GM11168 (cell line): ENCODE results near the gene MYLK.
"Not testable (repeated sequence)": the region's sequence is repeated elsewhere in the genome, so short reads cannot be mapped to it uniquely, and the experiment has no call there.

Source experiments
- in situ Hi-C: fragments of 300-500 bp; cut with MboI; formaldehyde crosslinking; loops from one replicate; pipeline ENCODE4 v1.12.0; 2022; ENCODE audit warnings: low sequenced_read_pairs; ENCODE audit not compliant: unreplicated experiment

MYLK gene

GRCh38 chr3:123758081-123758564, 126.0 kb downstream of the MYLK start:
- in situ Hi-C loops: no loop called here

GRCh38 chr3:123757281-123757940, 126.7 kb downstream of the MYLK start:
- in situ Hi-C loops: no loop called here

GRCh38 chr3:123755501-123755900, 128.6 kb downstream of the MYLK start:
- in situ Hi-C loops: no loop called here

GRCh38 chr3:123755085-123755484, 129.0 kb downstream of the MYLK start:
- in situ Hi-C loops: no loop called here

GRCh38 chr3:123753286-123753685, 130.8 kb downstream of the MYLK start:
- in situ Hi-C loops: no loop called here

GRCh38 chr3:123752228-123752627, 131.9 kb downstream of the MYLK start:
- in situ Hi-C loops: no loop called here

- in situ Hi-C loops: no loop called here
These were observed 132.7 kb downstream of the MYLK start for GRCh38 chr3:123751433-123751832.

- in situ Hi-C loops: no loop called here
These were observed 133.3 kb downstream of the MYLK start for GRCh38 chr3:123750659-123751420.

GRCh38 chr3:123750209-123750608, 133.9 kb downstream of the MYLK start:
- in situ Hi-C loops: no loop called here

GRCh38 chr3:123749711-123750110, 134.4 kb downstream of the MYLK start:
- in situ Hi-C loops: no loop called here

GRCh38 chr3:123745184-123745855, 138.8 kb downstream of the MYLK start:
- in situ Hi-C loops: no loop called here

- in situ Hi-C loops: no loop called here
These were observed 140.1 kb downstream of the MYLK start for GRCh38 chr3:123744064-123744463.

GRCh38 chr3:123743121-123743520, 141.0 kb downstream of the MYLK start:
- in situ Hi-C loops: no loop called here

GRCh38 chr3:123741041-123741511, 143.1 kb downstream of the MYLK start:
- in situ Hi-C loops: no loop called here

GRCh38 chr3:123740391-123740822, 143.7 kb downstream of the MYLK start:
- in situ Hi-C loops: no loop called here

- in situ Hi-C loops: no loop called here
These were observed 144.4 kb downstream of the MYLK start for GRCh38 chr3:123739754-123740153.

- in situ Hi-C loops: no loop called here
These were observed 145.0 kb downstream of the MYLK start for GRCh38 chr3:123739106-123739505.

- in situ Hi-C loops: not testable (repeated sequence)
These were observed 145.6 kb downstream of the MYLK start for GRCh38 chr3:123738522-123738921.

- in situ Hi-C loops: no loop called here
These were observed 147.0 kb downstream of the MYLK start for GRCh38 chr3:123737168-123737567.

- in situ Hi-C loops: no loop called here
These were observed 148.7 kb downstream of the MYLK start for GRCh38 chr3:123735456-123735855.

- in situ Hi-C loops: no loop called here
These were observed 149.6 kb downstream of the MYLK start for GRCh38 chr3:123734527-123734902.
